ENCODE measurements around the gene SPRTN.
"Not testable (repeated sequence)": the region's sequence is repeated elsewhere in the genome, so short reads cannot be mapped to it uniquely, and the experiment has no call there.

SPRTN gene

GRCh38 chr1:231337043-231337471, 1.0 kb upstream of the SPRTN start:
- DNase-seq: no peak

DNA sequence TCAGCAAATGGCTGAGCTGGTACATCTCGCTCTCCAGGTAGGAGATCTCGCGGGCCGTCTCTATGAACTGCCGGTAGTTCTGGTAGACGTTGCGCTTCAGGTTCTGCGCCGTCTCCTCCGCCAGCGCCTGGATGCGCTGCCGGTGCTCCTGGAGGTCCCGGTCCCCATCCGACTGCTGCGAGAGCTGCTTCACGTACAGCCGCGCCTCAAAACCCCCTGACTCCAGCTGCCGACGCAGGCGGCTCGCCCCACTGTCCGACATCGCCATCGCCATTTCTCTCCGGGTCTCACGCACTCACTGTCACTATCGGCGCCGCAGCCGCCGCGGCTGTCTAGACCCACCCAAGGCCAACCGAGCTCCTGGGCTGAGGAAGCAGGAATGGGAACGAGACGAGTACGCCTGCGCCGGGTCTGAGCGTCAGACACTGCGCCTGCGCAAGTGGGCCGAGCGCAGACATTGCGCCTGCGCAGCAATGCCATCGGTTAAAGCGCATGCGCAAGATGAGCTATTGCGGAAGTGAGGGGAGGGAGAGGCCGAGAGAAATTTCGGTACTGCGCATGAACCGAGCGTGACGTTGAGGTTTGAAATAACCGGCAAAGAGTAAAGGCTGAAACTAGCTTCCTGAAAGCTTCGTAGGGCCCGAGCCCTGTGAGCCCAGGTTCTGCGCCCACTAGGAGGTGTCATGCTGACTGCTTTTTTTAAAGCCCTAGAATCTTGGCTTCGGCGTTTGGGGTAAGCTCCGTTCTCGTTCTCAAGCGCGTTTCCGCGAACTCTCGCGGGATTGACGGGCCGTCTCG, 422 bp upstream of the SPRTN start, which contains the start of gene EXOC8:
TSS of gene EXOC8 (minus strand) at position 381 of the 798 bp plus-strand sequence. CDS start at position 274, 107 bp downstream.
- peak; percentile 97 to 99 for DNase-seq

GRCh38 chr1:231340328-231341013, 2.4 kb downstream of the SPRTN start:
- no peak for DNase-seq

- no peak for DNase-seq
These were observed 9.9 kb downstream of the SPRTN start for GRCh38 chr1:231347961-231348360.

DNA sequence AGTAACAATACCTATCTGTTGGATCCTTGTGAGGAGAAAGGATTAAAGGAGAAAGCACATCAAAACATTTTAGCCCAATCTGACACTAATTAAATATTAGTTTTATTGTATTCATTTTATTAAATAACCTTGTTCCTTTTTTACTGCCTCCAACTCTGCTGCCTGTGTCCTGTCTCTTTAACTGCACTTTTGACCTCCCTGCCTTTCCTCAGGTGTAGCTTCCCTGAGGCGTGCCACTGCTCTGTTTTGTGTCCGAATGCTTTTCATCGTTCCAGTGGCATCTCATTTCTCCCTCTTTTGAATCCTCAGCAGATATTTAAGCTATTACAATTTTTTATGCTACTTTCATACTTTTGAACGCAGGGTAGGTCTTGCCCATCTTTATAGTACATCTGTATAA, 10.3 kb downstream of the SPRTN start:
- no peak for DNase-seq

DNA sequence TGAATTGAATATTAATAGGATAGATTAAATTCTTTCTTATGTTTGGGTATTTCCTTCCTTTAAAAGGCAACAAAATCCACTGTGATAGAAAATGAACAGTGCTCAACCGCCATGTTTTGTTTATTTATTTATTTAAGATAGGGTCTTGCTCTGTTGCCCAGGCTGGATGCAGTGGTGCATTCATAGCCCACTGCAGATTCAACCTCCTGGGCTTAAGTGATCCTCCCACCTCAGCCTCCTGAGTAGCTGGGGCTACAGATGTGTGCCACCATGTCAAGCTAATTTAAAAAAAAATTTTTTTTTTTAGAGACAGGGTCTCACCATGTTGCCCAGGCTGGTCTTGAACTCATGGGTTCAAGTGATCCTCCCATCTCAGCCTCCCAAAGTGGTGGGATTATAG, 10.8 kb downstream of the SPRTN start:
- DNase-seq: not testable (repeated sequence)

- DNase-seq: no peak
These were observed 13.7 kb downstream of the SPRTN start for GRCh38 chr1:231351816-231352215.

DNA sequence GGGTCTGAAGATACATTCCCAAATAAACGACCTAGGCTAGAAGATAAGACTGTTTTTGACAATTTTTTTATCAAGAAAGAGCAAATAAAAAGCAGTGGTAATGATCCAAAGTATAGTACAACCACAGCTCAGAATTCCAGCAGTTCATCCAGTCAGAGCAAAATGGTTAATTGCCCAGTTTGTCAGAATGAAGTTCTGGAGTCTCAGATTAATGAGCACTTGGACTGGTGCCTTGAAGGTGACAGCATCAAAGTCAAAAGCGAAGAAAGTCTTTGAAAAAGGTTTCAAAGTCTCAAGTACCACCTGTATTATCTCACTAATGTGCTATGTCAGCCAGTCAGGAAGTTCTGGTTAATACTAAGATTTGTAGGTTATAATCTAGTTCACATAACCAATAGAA, 15.0 kb downstream of the SPRTN start:
- no peak for DNase-seq

DNA sequence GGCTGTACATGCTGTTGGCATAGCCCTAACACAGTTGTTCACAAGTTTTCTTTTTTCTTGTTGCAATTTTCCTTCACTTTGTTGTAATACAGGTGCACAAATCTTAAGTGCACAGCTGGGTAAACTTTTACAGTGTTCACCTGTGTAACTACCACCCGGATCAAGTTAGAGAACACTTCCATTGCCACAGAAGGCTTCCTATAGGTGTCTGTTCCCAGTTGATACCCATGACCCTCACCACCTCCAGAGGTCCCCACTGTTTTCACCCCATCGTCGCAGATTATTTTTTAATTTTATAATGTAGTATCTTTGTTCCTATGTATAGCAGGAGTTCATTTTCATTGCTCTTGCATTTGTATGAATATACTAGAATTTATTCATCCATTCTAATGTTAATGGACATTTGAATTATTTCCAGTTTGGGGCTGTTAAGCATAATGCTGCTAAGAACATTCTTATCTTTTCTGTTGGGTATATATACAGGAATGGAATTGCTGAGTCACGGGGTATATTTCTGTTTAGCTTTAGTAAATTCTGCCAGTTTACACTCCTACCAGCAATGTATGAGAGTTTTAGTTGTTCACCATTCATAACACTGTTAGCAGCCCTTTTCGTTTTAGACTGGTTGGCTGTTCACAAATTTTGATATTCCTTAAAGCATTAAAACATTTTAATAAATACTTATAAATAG, 16.4 kb downstream of the SPRTN start:
- no peak for DNase-seq

DNA sequence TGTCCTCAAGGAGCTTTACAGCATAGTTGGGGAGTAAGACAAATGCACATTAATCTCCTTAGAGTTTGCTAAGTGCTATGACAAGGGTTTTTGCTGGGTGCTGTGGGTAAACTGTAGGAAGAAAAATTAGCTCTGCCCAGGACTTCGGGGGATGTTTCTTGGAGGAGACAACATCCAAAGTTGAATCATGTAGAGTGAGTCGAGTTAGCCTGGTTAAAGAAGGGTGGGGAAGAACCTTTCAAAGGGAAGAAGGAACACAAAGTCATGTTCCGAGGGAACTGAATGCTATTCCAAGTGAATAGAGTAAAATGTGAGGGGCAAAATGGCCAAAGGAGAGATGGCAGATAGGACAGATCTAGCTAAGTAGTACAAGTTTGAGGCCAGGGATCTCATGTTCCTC, 17.1 kb downstream of the SPRTN start:
- no peak for DNase-seq

DNA sequence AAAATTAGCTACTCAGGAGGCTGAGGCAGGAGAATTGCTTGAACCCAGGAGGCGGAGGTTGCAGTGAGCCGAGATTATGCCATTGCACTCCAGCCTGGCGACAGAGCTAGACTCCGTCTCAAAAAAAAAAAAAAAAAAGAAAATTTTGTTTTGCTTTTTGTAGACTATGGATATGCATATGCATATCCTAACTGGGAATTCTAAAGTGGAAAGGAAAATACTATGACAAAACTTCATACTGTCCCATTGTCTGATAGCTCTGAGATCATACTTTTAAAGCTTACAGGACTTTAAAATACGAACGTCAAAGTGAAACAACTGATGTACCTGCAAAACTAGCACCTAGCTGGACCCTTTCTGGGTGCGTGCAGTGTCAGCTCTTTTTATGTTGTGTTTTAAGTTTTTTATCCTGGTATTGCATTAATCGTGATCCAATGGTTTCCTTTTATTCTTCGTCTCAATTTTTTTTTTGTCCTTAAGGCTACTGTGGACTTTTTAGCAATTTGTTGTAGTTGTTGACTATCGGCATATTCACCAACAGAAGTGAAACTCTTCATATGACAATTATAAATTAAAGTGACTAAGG, 19.2 kb downstream of the SPRTN start:
- DNase-seq: no peak

GRCh38 chr1:231357831-231358354, 19.8 kb downstream of the SPRTN start:
- peak; percentile 22 to 72 for DNase-seq

GRCh38 chr1:231359113-231359512, 21.0 kb downstream of the SPRTN start:
- DNase-seq: no peak

GRCh38 chr1:231362325-231362724, 24.2 kb downstream of the SPRTN start:
- no peak for DNase-seq

DNA sequence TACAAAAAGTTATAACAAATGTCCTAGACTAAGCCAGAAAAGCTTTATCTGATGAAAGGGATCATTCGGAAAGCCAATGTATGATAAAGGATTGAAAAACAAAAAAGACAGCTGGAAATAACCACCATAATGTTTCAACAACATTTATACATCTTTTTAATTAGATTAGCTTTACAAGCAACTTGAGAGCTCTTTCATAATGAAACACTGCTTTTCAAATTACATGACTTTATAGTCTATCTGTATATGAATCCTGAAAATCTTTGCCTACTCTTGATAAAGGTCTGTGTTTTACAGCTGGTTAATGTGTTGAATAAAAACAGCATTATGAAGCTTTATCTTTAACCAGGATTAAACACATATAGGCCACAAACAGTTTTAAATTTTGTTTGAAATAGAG, 25.5 kb downstream of the SPRTN start:
- no peak for DNase-seq

DNA sequence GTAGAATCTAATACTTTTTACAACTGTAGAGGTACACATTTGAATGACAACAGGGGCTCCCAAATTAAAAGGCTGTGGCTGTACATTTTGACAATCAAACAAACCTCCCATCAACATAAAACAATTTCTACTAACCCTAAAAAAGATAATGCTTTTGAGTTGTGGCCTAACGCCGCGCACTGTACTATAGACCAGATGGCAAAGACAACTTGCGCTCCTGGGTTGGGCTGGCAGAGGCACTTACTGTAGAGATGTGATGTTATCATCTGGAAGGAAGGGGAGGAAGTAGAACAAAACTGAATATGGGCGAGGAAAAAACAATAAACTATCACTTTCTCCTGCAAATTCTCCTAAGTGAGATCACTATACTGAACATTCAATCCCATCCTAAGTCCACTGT, 26.1 kb downstream of the SPRTN start:
- DNase-seq: no peak

DNA sequence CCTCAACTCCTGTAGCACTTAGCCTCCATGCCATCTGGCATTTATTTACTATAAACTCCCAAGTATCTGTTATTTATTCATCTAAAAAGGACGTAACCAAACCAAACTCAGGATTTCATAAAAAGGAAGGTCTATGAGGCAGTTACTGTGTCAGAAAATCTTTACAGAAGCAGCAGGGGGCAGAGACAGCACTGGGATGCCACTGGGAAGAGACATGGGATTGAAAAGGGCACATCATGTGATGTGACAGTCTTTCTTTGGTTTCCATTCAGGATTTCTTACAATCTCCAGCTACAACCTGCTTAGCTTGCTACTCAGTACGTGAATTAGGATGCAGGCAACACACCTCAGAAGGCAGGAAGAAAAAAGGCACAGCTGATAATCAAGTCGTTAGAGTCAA, 31.2 kb downstream of the SPRTN start:
- no peak for DNase-seq

GRCh38 chr1:231372501-231372900, 34.4 kb downstream of the SPRTN start:
- no peak for DNase-seq

- no peak for DNase-seq
These were observed 36.3 kb downstream of the SPRTN start for GRCh38 chr1:231374394-231374793.

- DNase-seq: no peak
These were observed 38.0 kb downstream of the SPRTN start for GRCh38 chr1:231376101-231376500.

- DNase-seq: no peak
These were observed 38.9 kb downstream of the SPRTN start for GRCh38 chr1:231376875-231377549.

GRCh38 chr1:231381729-231382128, 43.6 kb downstream of the SPRTN start:
- no peak for DNase-seq

Measured in NCI-H446 (cell line).